HepG2 (cell line): ENCODE data around the gene RPS6KB2. TPM values are rescaled to one million over a fixed set of nuclear protein-coding genes. Genes with fewer than 3 reads are reported as not detected.

Experiments
- CENPT ChIP-seq: sonication (generic); formaldehyde crosslinking; IDR thresholded peaks from 2 replicates; pipeline ENCODE4 v1.8.0; 2022; ENCODE audit warnings: low read depth, mild to moderate bottlenecking, moderate library complexity, missing genetic modification reagents
- HDAC6 ChIP-seq: fragments of 200-600 bp; sonication (generic); IDR thresholded peaks from 2 replicates; pipeline ENCODE4 v1.7.0; 2017; ENCODE audit warnings: mild to moderate bottlenecking, antibody characterized with exemption, low read length, low read depth
- MTF2 ChIP-seq: sonication (generic); formaldehyde crosslinking; IDR thresholded peaks from 2 replicates; pipeline ENCODE4 v1.5.0; 2020; ENCODE audit warnings: missing genetic modification reagents, borderline replicate concordance
- MYNN ChIP-seq: sonication (generic); formaldehyde crosslinking; IDR thresholded peaks from 2 replicates; pipeline ENCODE4 v1.4.0; 2020; ENCODE audit warnings: mild to moderate bottlenecking, low read depth, missing genetic modification reagents
- NAIF1 ChIP-seq: sonication (generic); formaldehyde crosslinking; IDR thresholded peaks from 2 replicates; pipeline ENCODE4 v1.5.0; 2020; ENCODE audit warnings: mild to moderate bottlenecking, missing genetic modification reagents, borderline replicate concordance
- PPARG ChIP-seq: conservative IDR thresholded peaks from 2 replicates; pipeline ENCODE4 v1.6.1; 2016; ENCODE audit warnings: missing biosample characterization, missing genetic modification reagents
- SNRNP70 ChIP-seq: fragments of 200-400 bp; formaldehyde crosslinking; IDR thresholded peaks from 2 replicates; pipeline ENCODE4 v1.6.1; 2017; ENCODE audit warnings: mild to moderate bottlenecking, low read depth, low read length, moderate library complexity
- SRSF4 ChIP-seq: fragments of 200-400 bp; formaldehyde crosslinking; IDR thresholded peaks from one replicate; pipeline ENCODE4 v1.6.1; 2018; ENCODE audit warnings: mild to moderate bottlenecking, low read depth, low read length, moderate library complexity; ENCODE audit not compliant: poor library complexity, severe bottlenecking
- ZFP36L1 ChIP-seq: sonication (generic); formaldehyde crosslinking; IDR thresholded peaks from 2 replicates; pipeline ENCODE4 v1.8.0; 2022; ENCODE audit warnings: mild to moderate bottlenecking, missing genetic modification reagents, moderate library complexity
- ZNF10 ChIP-seq: sonication (generic); formaldehyde crosslinking; IDR thresholded peaks from 2 replicates; pipeline ENCODE4 v1.4.0; 2020; ENCODE audit warnings: mild to moderate bottlenecking, low read depth, missing genetic modification reagents, borderline replicate concordance
- ZNF256 ChIP-seq: sonication (generic); formaldehyde crosslinking; conservative IDR thresholded peaks from 2 replicates; pipeline ENCODE4 v1.4.0; 2020; ENCODE audit warnings: missing genetic modification reagents
- ZNF337 ChIP-seq: sonication (generic); formaldehyde crosslinking; IDR thresholded peaks from 2 replicates; pipeline ENCODE4 v1.5.1; 2020; ENCODE audit warnings: missing genetic modification reagents, low read depth, mild to moderate bottlenecking, borderline replicate concordance
- ZNF530 ChIP-seq: sonication (generic); formaldehyde crosslinking; IDR thresholded peaks from 2 replicates; pipeline ENCODE4 v1.5.0; 2020; ENCODE audit warnings: low read depth, mild to moderate bottlenecking, missing genetic modification reagents
- polyA plus RNA-seq, 8 experiments: library from polyadenylated mRNA; depleted of rRNA in 3 of 8; stranded (reverse) in 7 of 8; unstranded in 1 of 8; fragments of >200 nt; fragmentation: Illumina TruSeq in 4 of 8; extraction: Trizol in 4 of 8; gene quantifications; 2 replicates each; pipeline versions ENCODE4 v1.2.1 to v1.2.3, GENCODE V29; 2011 to 2016; ENCODE audit warnings: low read depth in 4 of 8, missing spikeins in 1 of 8, mixed read lengths in 1 of 8; ENCODE audit not compliant: insufficient read depth in 1 of 8
- total RNA-seq, 5 experiments: library from RNA; depleted of rRNA; stranded (reverse); fragments of >200 nt; fragmentation: Illumina TruSeq; extraction: Trizol; gene quantifications; 2 replicates each; pipeline ENCODE4 v1.2.3, GENCODE V29; 2016; ENCODE audit warnings: low read depth in 1 of 5
- TF ChIP-seq, protein P1 (sequence below), 2 experiments: fragments of 450-650 bp in 1 of 2; sonication (generic) in 1 of 2; formaldehyde crosslinking in 1 of 2; IDR thresholded peaks; 2 replicates each; pipeline versions ENCODE4 v1.6.1 to v1.8.0; 2016 to 2022; ENCODE audit warnings: antibody characterized with exemption in 1 of 2, mild to moderate bottlenecking in 1 of 2, missing genetic modification reagents in 1 of 2
- TF ChIP-seq, protein P2 (sequence below): sonication (generic); formaldehyde crosslinking; IDR thresholded peaks from 2 replicates; pipeline ENCODE4 v1.4.0; 2020; ENCODE audit warnings: low read depth, mild to moderate bottlenecking, missing genetic modification reagents
- TF ChIP-seq, protein P3 (sequence below): IDR thresholded peaks from 2 replicates; pipeline ENCODE4 v1.6.1; 2016; ENCODE audit warnings: mild to moderate bottlenecking

RPS6KB2 gene
- total and polyA plus RNA-seq, 2 of the 13 experiments (the other 11 are each of a cell fraction or from before 2014, with no cell fraction given) = 52.9 to 54.8 TPM

DNA sequence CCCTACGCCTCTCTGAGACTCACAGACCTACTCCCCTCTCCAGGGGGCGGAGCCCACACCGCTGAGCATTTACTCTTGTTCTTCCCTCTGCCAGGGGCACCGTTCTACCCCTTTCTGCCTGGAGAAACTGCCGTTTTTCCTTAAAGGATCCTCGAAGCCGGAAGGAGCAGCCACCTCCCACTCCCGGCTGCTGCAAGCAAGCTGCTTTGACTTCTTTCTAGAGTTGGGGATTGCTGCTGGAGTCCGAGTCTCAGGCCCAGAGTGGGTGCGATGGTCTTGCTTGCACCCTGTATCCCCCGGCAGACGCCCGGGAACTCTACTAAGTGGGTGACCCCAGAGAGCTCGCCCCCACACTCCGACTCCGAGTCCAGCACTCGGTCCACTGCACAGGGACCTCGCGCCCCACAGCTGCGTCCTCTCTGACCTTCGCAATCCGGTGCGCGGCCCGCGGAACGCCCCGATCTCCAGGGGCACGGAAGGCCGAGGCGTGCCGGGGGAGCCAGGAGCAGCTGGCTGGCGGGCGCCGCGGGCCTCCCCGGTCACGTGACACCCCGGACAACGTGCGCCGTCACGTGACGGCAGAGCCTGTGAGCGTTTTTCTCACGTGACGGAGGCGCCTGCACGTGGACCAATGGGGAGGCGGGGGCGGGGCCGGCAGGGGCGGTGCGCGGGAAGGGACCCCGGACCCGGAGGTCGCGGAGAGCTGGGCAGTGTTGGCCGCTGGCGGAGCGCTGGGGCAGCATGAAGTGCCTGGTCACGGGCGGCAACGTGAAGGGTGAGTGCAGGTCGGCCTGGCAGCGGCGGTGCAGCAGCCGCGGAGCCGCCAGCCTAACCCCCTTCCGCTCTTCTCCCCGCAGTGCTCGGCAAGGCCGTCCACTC lies 36.8 kb upstream of the RPS6KB2 start, which contains the start of gene RAD9A (continued):
- TF ChIP-seq, protein P1, sequence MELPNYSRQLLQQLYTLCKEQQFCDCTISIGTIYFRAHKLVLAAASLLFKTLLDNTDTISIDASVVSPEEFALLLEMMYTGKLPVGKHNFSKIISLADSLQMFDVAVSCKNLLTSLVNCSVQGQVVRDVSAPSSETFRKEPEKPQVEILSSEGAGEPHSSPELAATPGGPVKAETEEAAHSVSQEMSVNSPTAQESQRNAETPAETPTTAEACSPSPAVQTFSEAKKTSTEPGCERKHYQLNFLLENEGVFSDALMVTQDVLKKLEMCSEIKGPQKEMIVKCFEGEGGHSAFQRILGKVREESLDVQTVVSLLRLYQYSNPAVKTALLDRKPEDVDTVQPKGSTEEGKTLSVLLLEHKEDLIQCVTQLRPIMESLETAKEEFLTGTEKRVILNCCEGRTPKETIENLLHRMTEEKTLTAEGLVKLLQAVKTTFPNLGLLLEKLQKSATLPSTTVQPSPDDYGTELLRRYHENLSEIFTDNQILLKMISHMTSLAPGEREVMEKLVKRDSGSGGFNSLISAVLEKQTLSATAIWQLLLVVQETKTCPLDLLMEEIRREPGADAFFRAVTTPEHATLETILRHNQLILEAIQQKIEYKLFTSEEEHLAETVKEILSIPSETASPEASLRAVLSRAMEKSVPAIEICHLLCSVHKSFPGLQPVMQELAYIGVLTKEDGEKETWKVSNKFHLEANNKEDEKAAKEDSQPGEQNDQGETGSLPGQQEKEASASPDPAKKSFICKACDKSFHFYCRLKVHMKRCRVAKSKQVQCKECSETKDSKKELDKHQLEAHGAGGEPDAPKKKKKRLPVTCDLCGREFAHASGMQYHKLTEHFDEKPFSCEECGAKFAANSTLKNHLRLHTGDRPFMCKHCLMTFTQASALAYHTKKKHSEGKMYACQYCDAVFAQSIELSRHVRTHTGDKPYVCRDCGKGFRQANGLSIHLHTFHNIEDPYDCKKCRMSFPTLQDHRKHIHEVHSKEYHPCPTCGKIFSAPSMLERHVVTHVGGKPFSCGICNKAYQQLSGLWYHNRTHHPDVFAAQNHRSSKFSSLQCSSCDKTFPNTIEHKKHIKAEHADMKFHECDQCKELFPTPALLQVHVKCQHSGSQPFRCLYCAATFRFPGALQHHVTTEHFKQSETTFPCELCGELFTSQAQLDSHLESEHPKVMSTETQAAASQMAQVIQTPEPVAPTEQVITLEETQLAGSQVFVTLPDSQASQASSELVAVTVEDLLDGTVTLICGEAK (IDR thresholded peaks at IDR 0.05) = no peak
- TF ChIP-seq, protein P1 (CRISPR knock-in tag; IDR thresholded peaks at IDR 0.05) = peak; percentile 81
- no peak for TF ChIP-seq CENPT
- no peak for TF ChIP-seq SNRNP70
- TF ChIP-seq HDAC6 = no peak
- TF ChIP-seq ZNF530 = no peak
- TF ChIP-seq, protein P2, sequence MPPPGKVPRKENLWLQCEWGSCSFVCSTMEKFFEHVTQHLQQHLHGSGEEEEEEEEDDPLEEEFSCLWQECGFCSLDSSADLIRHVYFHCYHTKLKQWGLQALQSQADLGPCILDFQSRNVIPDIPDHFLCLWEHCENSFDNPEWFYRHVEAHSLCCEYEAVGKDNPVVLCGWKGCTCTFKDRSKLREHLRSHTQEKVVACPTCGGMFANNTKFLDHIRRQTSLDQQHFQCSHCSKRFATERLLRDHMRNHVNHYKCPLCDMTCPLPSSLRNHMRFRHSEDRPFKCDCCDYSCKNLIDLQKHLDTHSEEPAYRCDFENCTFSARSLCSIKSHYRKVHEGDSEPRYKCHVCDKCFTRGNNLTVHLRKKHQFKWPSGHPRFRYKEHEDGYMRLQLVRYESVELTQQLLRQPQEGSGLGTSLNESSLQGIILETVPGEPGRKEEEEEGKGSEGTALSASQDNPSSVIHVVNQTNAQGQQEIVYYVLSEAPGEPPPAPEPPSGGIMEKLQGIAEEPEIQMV (CRISPR knock-in tag) = no peak
- TF ChIP-seq SRSF4 = no peak
- 0 out of 2 replicates have a peak, but pooled peaks have one; percentile 67 for TF ChIP-seq NAIF1
- TF ChIP-seq ZNF10 = no peak
- TF ChIP-seq ZNF256 (CRISPR knock-in tag) = no peak
- TF ChIP-seq MYNN (CRISPR knock-in tag) = no peak; the same call in 1 of the 2 replicates
- peak; percentile 95 for TF ChIP-seq ZFP36L1 (CRISPR knock-in tag)
- peak; percentile 57 for TF ChIP-seq PPARG (CRISPR knock-in tag)
- TF ChIP-seq, protein P3, sequence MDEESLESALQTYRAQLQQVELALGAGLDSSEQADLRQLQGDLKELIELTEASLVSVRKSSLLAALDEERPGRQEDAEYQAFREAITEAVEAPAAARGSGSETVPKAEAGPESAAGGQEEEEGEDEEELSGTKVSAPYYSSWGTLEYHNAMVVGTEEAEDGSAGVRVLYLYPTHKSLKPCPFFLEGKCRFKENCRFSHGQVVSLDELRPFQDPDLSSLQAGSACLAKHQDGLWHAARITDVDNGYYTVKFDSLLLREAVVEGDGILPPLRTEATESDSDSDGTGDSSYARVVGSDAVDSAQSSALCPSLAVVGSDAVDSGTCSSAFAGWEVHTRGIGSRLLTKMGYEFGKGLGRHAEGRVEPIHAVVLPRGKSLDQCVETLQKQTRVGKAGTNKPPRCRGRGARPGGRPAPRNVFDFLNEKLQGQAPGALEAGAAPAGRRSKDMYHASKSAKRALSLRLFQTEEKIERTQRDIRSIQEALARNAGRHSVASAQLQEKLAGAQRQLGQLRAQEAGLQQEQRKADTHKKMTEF (CRISPR knock-in tag) = peak; percentile 90
- TF ChIP-seq ZNF337 (CRISPR knock-in tag) = no peak
- no peak for TF ChIP-seq MTF2
